Tibial nerve (tissue), 4 donors: Measurements from ENCODE around the gene TCFL5.

Experiments
- EP300 ChIP-seq, 2 donors: sonication (generic); formaldehyde crosslinking; IDR thresholded peaks; one replicate each; pipeline ENCODE4 v1.6.1; 2017; ENCODE audit warnings: antibody characterized with exemption in 2 of 2, mild to moderate bottlenecking in 1 of 2
- POLR2A ChIP-seq, 2 donors: fragments of 450-650 bp; IDR thresholded peaks; one replicate each; pipeline ENCODE4 v1.6.1; 2017; ENCODE audit warnings: antibody characterized with exemption in 2 of 2, mild to moderate bottlenecking in 2 of 2, moderate library complexity in 2 of 2
- TF ChIP-seq, protein P1 (sequence below), 5 experiments: fragments of 200-600 bp in 3 of 5; fragments of 450-650 bp in 2 of 5; sonication (generic) in 3 of 5; IDR thresholded peaks; one replicate each; pipeline ENCODE4 v1.5.1; 2016 to 2019; ENCODE audit warnings: antibody characterized with exemption in 5 of 5, mild to moderate bottlenecking in 3 of 5, moderate library complexity in 2 of 5

DNA sequence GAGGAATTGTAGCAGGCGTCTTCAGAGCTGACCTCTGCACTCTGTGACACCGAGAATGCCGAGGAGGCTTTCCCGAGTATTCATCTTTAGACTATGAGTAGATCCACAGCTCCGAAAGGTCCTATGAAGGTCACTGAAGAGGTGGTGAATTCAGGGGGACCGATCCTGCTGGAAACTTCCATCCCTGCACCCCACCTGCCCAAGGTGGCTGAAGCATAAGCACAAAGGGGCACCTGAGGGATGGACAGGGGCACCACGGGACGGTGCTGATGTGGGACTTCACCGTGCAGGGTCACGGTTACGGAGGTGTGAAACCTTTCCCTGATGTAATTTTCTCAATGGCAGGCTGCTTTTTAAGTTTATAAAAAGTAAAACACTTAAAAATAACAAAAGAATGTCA is 40.3 kb upstream of the TCFL5 start:
- TF ChIP-seq, protein P1, sequence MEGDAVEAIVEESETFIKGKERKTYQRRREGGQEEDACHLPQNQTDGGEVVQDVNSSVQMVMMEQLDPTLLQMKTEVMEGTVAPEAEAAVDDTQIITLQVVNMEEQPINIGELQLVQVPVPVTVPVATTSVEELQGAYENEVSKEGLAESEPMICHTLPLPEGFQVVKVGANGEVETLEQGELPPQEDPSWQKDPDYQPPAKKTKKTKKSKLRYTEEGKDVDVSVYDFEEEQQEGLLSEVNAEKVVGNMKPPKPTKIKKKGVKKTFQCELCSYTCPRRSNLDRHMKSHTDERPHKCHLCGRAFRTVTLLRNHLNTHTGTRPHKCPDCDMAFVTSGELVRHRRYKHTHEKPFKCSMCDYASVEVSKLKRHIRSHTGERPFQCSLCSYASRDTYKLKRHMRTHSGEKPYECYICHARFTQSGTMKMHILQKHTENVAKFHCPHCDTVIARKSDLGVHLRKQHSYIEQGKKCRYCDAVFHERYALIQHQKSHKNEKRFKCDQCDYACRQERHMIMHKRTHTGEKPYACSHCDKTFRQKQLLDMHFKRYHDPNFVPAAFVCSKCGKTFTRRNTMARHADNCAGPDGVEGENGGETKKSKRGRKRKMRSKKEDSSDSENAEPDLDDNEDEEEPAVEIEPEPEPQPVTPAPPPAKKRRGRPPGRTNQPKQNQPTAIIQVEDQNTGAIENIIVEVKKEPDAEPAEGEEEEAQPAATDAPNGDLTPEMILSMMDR (IDR thresholded peaks at IDR 0.05), result no peak
- no peak for TF ChIP-seq EP300 (IDR thresholded peaks at IDR 0.05)
- TF ChIP-seq POLR2A (IDR thresholded peaks at IDR 0.05), result no peak
